B cell (primary cell): ENCODE measurements around the gene RPS18.

Experiments
- EZH2 ChIP-seq: IDR thresholded peaks from 2 replicates; pipeline ENCODE4 v1.6.1; 2012; ENCODE audit warnings: borderline replicate concordance, low read depth, mild to moderate bottlenecking, moderate library complexity, low read length; ENCODE audit not compliant: insufficient read depth, poor library complexity, severe bottlenecking
- TF ChIP-seq, protein P1 (sequence below): fragments of 200-600 bp; IDR thresholded peaks from one replicate; pipeline ENCODE4 v1.8.0; 2022; ENCODE audit warnings: antibody characterized with exemption, mild to moderate bottlenecking

DNA sequence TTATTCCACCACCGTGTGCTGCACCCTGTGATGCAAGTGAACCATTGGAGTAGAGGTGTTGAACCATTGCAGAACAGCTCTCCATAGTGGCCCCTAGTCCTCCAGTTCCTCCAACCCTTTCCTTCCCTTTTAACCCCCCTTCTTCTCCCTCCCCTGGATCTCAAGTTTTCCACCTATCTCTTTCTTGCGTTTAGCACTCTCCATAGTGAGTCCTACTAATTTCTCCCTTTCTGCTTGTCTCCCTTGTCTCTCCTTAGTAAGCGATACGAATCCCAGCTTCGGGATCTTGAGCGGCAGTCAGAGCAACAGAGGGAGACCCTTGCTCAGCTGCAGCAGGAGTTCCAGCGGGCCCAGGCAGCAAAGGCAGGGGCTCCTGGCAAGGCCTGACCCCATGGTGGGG is 18.6 kb downstream of the RPS18 start:
- TF ChIP-seq, protein P1, sequence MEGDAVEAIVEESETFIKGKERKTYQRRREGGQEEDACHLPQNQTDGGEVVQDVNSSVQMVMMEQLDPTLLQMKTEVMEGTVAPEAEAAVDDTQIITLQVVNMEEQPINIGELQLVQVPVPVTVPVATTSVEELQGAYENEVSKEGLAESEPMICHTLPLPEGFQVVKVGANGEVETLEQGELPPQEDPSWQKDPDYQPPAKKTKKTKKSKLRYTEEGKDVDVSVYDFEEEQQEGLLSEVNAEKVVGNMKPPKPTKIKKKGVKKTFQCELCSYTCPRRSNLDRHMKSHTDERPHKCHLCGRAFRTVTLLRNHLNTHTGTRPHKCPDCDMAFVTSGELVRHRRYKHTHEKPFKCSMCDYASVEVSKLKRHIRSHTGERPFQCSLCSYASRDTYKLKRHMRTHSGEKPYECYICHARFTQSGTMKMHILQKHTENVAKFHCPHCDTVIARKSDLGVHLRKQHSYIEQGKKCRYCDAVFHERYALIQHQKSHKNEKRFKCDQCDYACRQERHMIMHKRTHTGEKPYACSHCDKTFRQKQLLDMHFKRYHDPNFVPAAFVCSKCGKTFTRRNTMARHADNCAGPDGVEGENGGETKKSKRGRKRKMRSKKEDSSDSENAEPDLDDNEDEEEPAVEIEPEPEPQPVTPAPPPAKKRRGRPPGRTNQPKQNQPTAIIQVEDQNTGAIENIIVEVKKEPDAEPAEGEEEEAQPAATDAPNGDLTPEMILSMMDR: no peak
- no peak for TF ChIP-seq EZH2
